ENCODE measurements around the gene SYNE2. TPM values are rescaled to one million over a fixed set of nuclear protein-coding genes. Genes with fewer than 3 reads are reported as not detected.
"Not testable (repeated sequence)": the region's sequence is repeated elsewhere in the genome, so short reads cannot be mapped to it uniquely, and the experiment has no call there.

Gene SYNE2
- total and polyA plus RNA-seq, 10 of the 15 experiments (the other 5 are each of a cell fraction or from before 2014, with no cell fraction given) = 2.1 to 52.7 (median 38.1) TPM

DNA sequence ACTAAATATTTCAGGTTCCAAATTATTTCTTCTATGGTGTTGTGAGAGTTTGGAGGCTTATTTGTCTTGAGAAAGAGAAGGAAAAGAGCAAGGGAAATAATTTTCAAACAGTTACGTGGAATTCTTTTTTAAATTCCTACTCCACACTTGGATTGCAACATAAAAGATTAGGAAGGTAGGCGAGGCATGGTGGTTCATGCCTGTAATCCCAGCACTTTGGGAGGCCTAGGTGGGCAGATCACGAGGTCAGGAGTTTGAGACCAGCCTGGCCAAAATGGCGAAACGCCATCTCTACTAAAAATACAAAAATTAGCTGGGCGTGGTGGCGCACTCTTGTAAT lies 265.6 kb downstream of the SYNE2 start:
- WGBS (ENCODE audit: insufficient coverage, insufficient replicate concordance, low lambda C conversion rate, missing lambda C conversion rate) = 99% methylated on average over 7 of the region's 7 CpGs
- FAIRE-seq; intact Hi-C loops (cut with micrococcal nuclease; ENCODE audit: unreplicated experiment); H3K4me2 ChIP-seq (ENCODE audit: control insufficient read depth, insufficient read depth); H3K4me1 ChIP-seq (ENCODE audit: control insufficient read depth, insufficient read depth, low read length); BruUV-seq (replicated peaks); DNase-seq (ENCODE audit: low read depth, low spot score); CTCF ChIA-PET; SMC1A ChIA-PET (ENCODE audit: uncharacterized antibody, unreplicated experiment); RAD21 ChIA-PET (ENCODE audit: unreplicated experiment); H3K27ac ChIP-seq (ENCODE audit: control insufficient read depth, insufficient read depth); H2AFZ ChIP-seq (ENCODE audit: control insufficient read depth, low read depth, low read length); H3K27me3 ChIP-seq (replicated peaks in 1 of 2; ENCODE audit: control insufficient read depth in 2 of 2, insufficient read depth in 2 of 2, low read length in 1 of 2); ATAC-seq; H3K79me2 ChIP-seq (ENCODE audit: control insufficient read depth, insufficient read depth, low read length); H3K9ac ChIP-seq (ENCODE audit: control insufficient read depth, insufficient read depth, low read length); in situ Hi-C loops (cut with MboI); H4K20me1 ChIP-seq (ENCODE audit: control insufficient read depth, insufficient read depth); POLR2A ChIA-PET; H3K4me3 ChIP-seq; H3K9me3 ChIP-seq (replicated peaks; ENCODE audit: control insufficient read depth, insufficient read depth, low read length): not testable (repeated sequence)
- H3K36me3 ChIP-seq (ENCODE audit: control insufficient read depth in 2 of 2, insufficient read depth in 2 of 2, low read length in 1 of 2) = peaks cover 6 to 20% of the 10 kb centered on the region in 2 experiments

DNA sequence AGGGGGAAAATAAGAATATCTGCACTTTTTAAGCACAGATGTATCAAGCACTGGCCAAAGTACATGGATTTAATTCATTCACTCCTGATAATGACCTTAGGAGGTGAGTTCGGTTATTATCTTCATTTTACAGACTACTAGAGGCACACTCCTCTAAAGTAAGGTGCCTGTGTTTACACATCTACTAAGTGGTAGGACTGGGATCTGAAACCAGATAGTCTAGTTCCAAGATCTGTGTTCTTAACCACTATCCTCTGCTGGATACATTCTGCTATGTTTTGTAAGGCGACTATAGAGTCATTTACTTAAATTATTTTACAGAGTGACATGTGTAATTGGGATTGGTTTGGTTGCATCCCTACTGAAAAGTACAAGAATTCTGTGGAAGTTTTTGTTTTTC lies 266.1 kb downstream of the SYNE2 start:
- Histone ChIP-seq H4K20me1 (ENCODE audit: control insufficient read depth, insufficient read depth) (no peaks in the 10 kb centered on the region), H2AFZ (ENCODE audit: control insufficient read depth, low read depth, low read length) (no peak overlapping the region), H3K4me3 (no peak overlapping the region), H3K9me3 (replicated peaks; ENCODE audit: control insufficient read depth, insufficient read depth, low read length) (no peaks in the 10 kb centered on the region), H3K27me3 (replicated peaks in 1 of 2; ENCODE audit: control insufficient read depth in 2 of 2, insufficient read depth in 2 of 2, low read length in 1 of 2) (no peaks in the 10 kb centered on the region), H3K4me2 (ENCODE audit: control insufficient read depth, insufficient read depth) (no peak overlapping the region), H3K27ac (ENCODE audit: control insufficient read depth, insufficient read depth) (no peak overlapping the region), H3K9ac (ENCODE audit: control insufficient read depth, insufficient read depth, low read length) (no peak overlapping the region), H3K36me3 (ENCODE audit: control insufficient read depth in 2 of 2, insufficient read depth in 2 of 2, low read length in 1 of 2) (peaks cover 6 to 20% of the 10 kb centered on the region in 2 experiments), H3K4me1 (ENCODE audit: control insufficient read depth, insufficient read depth, low read length) (no peaks in the 10 kb centered on the region), H3K79me2 (ENCODE audit: control insufficient read depth, insufficient read depth, low read length) (no peaks in the 10 kb centered on the region)
- ATAC-seq (no peak), FAIRE-seq (no peak), DNase-seq (ENCODE audit: low read depth, low spot score) (no peak)
- in situ Hi-C loops (cut with MboI) (no loop called here), intact Hi-C loops (cut with micrococcal nuclease; ENCODE audit: unreplicated experiment) (no loop called here)
- 74% methylated on average over 2 of the region's 2 CpGs for WGBS (ENCODE audit: insufficient coverage, insufficient replicate concordance, low lambda C conversion rate, missing lambda C conversion rate)
- CTCF ChIA-PET = no interaction called here
- no TSS peak for BruUV-seq (replicated peaks)
- RAD21 ChIA-PET (ENCODE audit: unreplicated experiment) = no interaction called here
- POLR2A ChIA-PET = no interaction called here
- SMC1A ChIA-PET (ENCODE audit: uncharacterized antibody, unreplicated experiment) = no interaction called here
- TF ChIP-seq FOXK2 (IDR thresholded peaks at IDR 0.05) = no peak
- TF ChIP-seq, protein P1, sequence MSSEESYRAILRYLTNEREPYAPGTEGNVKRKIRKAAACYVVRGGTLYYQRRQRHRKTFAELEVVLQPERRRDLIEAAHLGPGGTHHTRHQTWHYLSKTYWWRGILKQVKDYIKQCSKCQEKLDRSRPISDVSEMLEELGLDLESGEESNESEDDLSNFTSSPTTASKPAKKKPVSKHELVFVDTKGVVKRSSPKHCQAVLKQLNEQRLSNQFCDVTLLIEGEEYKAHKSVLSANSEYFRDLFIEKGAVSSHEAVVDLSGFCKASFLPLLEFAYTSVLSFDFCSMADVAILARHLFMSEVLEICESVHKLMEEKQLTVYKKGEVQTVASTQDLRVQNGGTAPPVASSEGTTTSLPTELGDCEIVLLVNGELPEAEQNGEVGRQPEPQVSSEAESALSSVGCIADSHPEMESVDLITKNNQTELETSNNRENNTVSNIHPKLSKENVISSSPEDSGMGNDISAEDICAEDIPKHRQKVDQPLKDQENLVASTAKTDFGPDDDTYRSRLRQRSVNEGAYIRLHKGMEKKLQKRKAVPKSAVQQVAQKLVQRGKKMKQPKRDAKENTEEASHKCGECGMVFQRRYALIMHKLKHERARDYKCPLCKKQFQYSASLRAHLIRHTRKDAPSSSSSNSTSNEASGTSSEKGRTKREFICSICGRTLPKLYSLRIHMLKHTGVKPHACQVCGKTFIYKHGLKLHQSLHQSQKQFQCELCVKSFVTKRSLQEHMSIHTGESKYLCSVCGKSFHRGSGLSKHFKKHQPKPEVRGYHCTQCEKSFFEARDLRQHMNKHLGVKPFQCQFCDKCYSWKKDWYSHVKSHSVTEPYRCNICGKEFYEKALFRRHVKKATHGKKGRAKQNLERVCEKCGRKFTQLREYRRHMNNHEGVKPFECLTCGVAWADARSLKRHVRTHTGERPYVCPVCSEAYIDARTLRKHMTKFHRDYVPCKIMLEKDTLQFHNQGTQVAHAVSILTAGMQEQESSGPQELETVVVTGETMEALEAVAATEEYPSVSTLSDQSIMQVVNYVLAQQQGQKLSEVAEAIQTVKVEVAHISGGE (CRISPR knock-in tag; IDR thresholded peaks at IDR 0.05) = no peak
- no peak for TF ChIP-seq BCL11A (IDR thresholded peaks at IDR 0.05; ENCODE audit: low read depth, low read length)
- TF ChIP-seq, protein P2, sequence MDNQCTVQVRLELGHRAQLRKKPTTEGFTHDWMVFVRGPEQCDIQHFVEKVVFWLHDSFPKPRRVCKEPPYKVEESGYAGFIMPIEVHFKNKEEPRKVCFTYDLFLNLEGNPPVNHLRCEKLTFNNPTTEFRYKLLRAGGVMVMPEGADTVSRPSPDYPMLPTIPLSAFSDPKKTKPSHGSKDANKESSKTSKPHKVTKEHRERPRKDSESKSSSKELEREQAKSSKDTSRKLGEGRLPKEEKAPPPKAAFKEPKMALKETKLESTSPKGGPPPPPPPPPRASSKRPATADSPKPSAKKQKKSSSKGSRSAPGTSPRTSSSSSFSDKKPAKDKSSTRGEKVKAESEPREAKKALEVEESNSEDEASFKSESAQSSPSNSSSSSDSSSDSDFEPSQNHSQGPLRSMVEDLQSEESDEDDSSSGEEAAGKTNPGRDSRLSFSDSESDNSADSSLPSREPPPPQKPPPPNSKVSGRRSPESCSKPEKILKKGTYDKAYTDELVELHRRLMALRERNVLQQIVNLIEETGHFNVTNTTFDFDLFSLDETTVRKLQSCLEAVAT (IDR thresholded peaks at IDR 0.05) = no peak
- no peak for TF ChIP-seq CEBPB (IDR thresholded peaks at IDR 0.05; ENCODE audit: borderline replicate concordance in 1 of 2, low read depth in 2 of 2, low read length in 2 of 2)
- TF ChIP-seq, protein P3, sequence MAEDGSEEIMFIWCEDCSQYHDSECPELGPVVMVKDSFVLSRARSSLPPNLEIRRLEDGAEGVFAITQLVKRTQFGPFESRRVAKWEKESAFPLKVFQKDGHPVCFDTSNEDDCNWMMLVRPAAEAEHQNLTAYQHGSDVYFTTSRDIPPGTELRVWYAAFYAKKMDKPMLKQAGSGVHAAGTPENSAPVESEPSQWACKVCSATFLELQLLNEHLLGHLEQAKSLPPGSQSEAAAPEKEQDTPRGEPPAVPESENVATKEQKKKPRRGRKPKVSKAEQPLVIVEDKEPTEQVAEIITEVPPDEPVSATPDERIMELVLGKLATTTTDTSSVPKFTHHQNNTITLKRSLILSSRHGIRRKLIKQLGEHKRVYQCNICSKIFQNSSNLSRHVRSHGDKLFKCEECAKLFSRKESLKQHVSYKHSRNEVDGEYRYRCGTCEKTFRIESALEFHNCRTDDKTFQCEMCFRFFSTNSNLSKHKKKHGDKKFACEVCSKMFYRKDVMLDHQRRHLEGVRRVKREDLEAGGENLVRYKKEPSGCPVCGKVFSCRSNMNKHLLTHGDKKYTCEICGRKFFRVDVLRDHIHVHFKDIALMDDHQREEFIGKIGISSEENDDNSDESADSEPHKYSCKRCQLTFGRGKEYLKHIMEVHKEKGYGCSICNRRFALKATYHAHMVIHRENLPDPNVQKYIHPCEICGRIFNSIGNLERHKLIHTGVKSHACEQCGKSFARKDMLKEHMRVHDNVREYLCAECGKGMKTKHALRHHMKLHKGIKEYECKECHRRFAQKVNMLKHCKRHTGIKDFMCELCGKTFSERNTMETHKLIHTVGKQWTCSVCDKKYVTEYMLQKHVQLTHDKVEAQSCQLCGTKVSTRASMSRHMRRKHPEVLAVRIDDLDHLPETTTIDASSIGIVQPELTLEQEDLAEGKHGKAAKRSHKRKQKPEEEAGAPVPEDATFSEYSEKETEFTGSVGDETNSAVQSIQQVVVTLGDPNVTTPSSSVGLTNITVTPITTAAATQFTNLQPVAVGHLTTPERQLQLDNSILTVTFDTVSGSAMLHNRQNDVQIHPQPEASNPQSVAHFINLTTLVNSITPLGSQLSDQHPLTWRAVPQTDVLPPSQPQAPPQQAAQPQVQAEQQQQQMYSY (CRISPR knock-in tag; IDR thresholded peaks at IDR 0.05) = no peak
- TF ChIP-seq RBBP5 (conservative IDR thresholded peaks at IDR 0.05) = no peak
- no peak for TF ChIP-seq KDM1A (IDR thresholded peaks at IDR 0.05; ENCODE audit: borderline replicate concordance)
- no peak for TF ChIP-seq NR2C2 (IDR thresholded peaks at IDR 0.05; ENCODE audit: borderline replicate concordance, control insufficient read depth, insufficient read length, low read depth)
- no peak for TF ChIP-seq JUND (IDR thresholded peaks at IDR 0.05; ENCODE audit: low read depth, low read length)
